Activated CD8-positive, alpha-beta memory T cell treated with anti-CD3 and anti-CD28 coated beads, Interleukin-2, amount 50 U/mL, for 24 hours (primary cell): ENCODE results near the gene POTEI.
"Not testable (repeated sequence)": the region's sequence is repeated elsewhere in the genome, so short reads cannot be mapped to it uniquely, and the experiment has no call there.

ENCODE experiments used
- DNase-seq: peaks from one replicate; pipeline ENCODE4 v3.0.0-alpha.2; 2020; ENCODE audit errors: extremely low read depth

Gene POTEI

DNA sequence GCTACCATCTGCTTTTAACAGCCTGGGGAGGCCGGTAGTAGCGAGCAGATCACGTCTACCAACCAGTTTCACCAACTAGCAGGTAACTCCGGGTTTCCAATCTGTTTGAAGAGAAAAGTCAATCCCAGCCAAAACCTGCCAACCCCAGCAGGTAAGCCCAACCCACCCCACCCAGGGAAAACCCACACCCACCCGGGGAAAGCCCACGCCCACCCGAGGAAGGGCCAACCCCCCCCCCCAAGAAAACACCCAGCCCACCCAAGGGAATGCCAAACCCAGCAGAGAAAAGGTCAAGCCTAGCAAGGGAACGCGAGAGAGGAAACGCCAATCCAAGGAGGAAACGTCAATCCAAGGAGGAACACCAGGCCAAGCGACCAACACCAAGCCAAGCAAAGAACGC lies at the start of gene POTEI:
Gene POTEI (minus strand): TSS at position 101 of the 400 bp plus-strand sequence. CDS start 93 bp downstream, at position 8.
- DNase-seq, result not testable (repeated sequence)

GRCh38 chr2:130556441-130556840 lies 47.3 kb upstream of the POTEI start:
- not testable (repeated sequence) for DNase-seq

DNA sequence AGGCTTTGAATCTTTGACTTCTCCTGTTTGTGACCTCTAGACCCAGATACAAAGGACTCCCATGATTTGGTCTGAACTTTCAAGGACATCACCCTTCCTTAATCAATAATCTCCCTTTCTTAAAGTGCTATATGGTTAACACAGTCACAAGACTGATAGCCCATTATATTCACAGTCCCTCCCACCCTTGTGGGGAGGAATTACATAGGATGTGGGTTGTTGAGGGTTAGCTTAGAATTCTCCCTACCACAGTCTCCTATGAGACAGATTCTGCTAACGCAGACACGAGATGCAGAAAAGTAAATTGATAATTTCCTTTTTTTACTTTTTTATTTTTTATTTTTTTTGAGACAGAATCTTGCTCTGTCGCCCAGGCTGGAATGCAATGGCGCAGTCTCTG lies 45.0 kb upstream of the POTEI start:
- not testable (repeated sequence) for DNase-seq

DNA sequence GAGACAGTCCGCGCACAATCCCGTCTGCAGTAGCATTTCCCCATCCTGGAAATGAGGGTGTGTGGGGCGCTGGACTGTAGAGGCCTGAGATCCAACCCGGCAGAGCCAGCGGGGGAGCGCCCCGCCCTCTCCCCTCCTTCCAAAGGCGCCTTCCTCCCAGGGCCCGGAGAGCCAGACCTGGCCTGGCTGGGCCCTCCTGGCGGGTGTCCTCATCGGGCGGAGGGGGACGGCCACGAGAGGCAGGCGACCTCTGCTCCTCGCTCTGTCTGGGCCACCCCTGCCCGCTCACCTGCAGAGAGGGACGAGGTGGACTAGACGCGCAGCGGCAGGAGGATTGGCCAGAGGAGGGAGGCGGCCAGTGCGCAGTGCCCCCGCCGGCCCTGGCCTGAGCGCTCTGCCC lies 40.3 kb upstream of the POTEI start:
- not testable (repeated sequence) for DNase-seq

GRCh38 chr2:130548418-130548817 lies 39.3 kb upstream of the POTEI start:
- not testable (repeated sequence) for DNase-seq

- DNase-seq, result not testable (repeated sequence)
Observed at GRCh38 chr2:130544978-130545377, 35.9 kb upstream of the POTEI start.

DNA sequence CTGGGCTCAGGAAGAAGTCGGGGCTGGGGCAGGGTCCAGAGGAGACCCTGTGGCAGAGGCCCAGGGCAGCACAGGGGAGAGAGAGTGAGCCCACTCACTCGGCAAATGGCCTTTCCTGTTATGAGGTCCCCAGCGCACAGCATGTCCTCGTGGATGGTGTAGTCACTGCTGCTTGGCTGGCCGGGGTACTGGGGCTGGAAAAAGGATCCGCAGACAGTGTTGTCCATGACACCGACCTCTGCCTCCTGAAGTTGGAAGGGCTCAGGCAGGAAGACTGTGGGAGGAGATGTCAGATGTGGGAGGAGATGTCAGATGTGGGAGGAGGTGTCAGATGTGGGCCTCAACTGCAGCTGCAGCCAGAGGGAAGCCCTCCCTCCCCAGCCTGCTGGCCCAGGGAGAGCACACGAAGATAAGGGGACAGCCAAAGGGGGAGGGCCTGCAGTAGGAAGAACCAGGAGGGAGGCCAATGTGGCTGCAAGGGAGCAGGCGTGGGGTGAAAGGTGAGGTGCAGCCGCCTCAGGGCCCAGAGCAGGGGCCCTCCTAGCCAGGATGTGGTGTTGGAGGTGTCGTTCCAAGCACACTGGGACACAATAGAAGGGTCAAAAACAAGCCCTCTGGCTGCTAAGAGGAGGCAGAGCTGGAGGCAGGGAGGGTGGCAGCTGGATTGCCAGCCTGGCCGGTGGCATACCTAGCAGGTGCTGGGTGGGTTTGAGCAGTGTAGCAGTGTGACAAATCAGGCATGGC lies 34.8 kb upstream of the POTEI start:
- DNase-seq, result not testable (repeated sequence)

DNA sequence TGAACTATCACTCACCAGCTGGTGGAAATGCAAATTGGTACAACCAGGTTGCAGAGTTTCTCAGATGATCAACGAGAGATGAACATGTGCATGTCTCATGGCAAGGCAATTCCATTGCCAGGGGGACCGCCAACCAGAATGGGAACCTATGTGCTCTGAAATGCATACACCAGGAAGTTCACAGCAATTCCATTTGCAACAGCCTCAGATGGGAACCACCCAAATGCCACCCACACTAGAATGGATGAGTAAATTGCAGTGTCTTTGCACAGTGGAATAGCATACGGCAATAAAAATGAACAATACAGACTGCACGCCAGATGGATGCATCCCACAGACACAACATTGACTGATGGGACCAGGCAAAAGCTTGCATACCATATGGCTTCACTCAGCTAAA lies 33.7 kb upstream of the POTEI start:
- DNase-seq, result not testable (repeated sequence)

GRCh38 chr2:130538271-130538670 lies 29.1 kb upstream of the POTEI start:
- not testable (repeated sequence) for DNase-seq

GRCh38 chr2:130536654-130537053 lies 27.5 kb upstream of the POTEI start:
- not testable (repeated sequence) for DNase-seq

- not testable (repeated sequence) for DNase-seq
Observed at GRCh38 chr2:130531672-130532071, 22.5 kb upstream of the POTEI start.

- DNase-seq, result not testable (repeated sequence)
Observed at GRCh38 chr2:130531225-130531624, 22.1 kb upstream of the POTEI start.

DNA sequence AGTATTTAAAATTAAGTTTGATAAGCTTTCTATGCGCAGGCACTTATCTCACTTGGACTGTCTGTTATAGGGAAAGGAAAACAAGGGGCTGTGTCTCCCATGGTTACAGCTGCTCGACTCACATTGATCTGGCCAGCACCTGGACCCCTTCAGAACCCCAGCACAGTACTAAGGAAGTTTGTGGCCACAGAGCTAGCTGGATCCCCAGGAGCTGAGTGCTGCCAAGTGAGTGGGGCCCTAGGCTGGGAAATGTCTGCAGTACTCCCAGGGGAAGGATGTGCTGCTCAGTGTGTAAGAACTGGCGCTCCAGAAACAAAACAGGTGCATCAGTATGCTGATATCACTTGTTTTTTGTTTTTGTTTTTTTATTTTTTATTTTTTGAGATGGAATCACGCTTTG lies 21.1 kb upstream of the POTEI start:
- DNase-seq, result not testable (repeated sequence)

- not testable (repeated sequence) for DNase-seq
Observed at GRCh38 chr2:130529545-130529944, 20.4 kb upstream of the POTEI start.

DNA sequence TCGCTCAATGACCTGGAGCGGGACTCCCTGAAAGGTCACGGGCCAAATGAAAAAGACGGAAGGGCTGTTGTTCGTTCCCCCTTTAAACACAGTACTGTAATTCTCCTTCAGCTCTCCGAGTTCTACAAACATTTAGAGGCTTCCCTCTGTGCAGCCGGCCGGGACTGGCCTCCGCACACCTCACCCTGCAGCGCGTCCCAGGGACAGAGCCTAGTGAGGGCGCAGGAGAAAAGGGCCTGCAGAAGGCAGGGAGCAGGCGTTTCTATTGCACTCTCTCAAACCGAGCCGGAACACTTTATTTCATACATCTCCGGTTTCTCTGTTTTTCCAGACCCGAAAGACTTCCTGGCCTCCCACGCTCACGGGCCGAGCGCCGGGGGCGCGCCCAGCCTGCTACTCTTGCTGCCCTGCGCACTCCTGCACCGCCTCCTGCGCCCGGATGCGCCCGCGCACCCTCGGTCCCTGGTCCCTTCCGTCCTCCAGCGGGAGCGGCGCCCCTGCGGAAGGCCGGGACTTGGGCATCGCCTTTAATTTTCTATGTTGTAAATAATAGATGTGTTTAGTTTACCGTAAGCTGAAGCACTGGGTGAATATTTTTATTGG lies 18.3 kb upstream of the POTEI start:
- DNase-seq, result not testable (repeated sequence)

- DNase-seq, result not testable (repeated sequence)
Observed at GRCh38 chr2:130522390-130522789, 13.3 kb upstream of the POTEI start.

DNA sequence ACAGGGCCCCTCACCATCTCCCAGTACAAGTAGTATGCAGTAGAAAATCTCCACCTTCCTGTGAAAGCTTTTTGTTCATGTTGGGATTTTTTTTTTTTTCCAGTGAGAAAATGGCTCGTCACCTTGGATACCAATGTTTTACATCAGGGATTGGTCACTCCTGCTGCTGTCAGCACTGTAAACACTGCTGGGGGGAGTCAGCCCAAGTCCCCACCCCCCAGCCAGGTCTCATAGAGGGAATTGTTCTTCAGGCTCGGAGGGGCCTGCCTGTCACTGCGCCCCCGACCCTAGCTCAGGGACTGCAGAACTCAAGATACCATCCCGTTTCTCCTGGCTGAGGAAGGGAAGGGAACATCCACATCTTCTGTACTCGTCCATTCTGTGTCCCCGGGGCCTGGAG lies 11.9 kb upstream of the POTEI start, which contains the start of gene CFC1B:
Gene CFC1B (plus strand): TSS at position 231 of the 400 bp plus-strand sequence. CDS start 263 bp downstream, outside the sequence.
- not testable (repeated sequence) for DNase-seq

GRCh38 chr2:130518516-130519106 lies 9.5 kb upstream of the POTEI start:
- not testable (repeated sequence) for DNase-seq

DNA sequence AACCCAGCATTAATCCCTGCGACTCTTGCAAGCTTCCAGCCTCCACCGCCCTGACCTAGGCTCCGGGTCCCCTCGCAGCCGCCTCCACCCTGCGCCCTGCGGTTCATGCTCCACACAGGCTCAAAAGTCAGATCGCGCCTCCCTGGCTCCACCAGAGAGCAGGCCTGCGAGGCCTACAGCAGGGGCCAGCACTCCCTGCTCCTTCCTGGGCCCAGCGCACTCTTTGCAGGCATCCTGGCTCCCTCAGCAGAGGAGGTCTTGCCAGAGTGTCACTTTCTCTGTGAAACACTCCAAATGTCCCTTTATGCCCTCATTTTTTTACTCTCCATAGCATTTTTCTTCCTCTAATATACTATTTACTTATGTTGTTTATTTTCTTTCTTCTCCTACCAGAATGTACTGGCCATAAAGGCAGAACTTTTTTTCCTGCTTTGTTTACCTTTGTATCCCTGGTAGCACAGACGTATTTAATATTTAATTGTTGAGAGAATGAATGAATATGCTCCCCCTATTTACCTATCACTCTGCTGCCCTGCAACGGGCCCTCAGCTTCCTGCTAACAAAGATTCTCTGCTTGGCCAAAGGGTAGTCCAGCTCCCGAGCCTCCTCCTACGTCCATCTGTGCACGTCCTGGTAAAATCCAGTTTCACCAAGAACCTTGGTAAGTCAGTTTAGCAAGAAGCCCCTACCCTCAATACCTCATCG lies 2.8 kb upstream of the POTEI start:
- not testable (repeated sequence) for DNase-seq

DNA sequence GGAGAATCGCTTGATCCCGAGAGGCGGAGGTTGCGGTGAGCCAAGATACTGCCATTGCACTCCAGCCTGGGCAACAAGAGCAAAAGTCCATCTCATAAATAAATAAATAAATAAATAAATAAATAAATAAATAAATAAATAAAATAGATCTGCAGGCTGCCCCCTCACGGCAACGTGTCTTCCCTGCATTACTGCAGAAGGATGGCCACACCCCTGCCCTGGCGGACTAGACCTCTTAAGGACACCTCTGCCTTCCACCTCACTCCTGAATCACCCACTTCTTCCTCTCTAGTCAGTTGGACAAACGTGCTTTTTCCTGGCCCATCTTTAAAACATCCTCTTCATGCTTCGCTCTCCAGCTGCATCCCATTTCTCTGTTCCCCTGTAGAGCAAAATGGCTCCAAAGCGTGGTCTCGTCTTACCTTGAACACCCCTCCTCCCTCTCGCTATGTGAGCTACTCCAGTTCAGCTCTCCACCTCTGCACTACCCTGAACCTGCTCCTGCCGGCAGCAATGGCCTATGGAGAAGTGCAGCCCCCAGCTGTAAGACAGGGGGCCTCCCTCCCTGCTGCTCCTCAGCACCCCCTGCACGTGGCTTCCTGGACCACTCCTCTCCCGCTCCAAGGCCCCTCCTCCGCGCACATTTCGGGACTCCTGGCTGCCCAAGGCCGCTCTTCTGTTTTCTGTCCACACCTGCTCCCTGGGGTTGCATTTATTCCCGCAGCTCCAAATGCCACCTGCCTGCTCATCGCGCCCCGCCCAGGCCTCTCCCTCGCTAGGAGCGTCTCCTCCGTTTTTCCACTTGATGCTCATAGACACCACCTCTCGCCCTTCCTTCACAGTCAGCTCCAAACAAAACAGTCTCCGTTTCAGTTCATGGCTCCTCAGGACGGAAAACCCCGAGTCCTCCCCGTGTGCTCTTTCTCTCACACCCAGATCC lies 1.9 kb upstream of the POTEI start:
- not testable (repeated sequence) for DNase-seq

GRCh38 chr2:130491073-130491472 lies 18.1 kb downstream of the POTEI start:
- not testable (repeated sequence) for DNase-seq
